SK-N-SH (cell line): ENCODE results near the gene ZNF622. TPM values are rescaled to one million over a fixed set of nuclear protein-coding genes. Genes with fewer than 3 reads are reported as not detected.

Source experiments
- CTCF ChIA-PET: fragments of 300-600, 350-600 bp; formaldehyde crosslinking; extraction: SDS; loops from one replicate; lab custom pipeline; 2021; lab: Yijun Ruan, JAX
- POLR2A ChIA-PET: fragments of 350-600 bp; sonication (Branson Sonifier 250); formaldehyde crosslinking; extraction: SDS; loops from one replicate; lab custom pipeline; 2020; ENCODE audit warnings: antibody characterized with exemption, inconsistent platforms; lab: Yijun Ruan, JAX
- DNase-seq: peaks from one replicate; pipeline ENCODE4 v3.0.0; 2012
- H2AFZ ChIP-seq: fragments of 200-600 bp; sonication (generic); 2 replicates; pipeline ENCODE4 v1.8.1; 2016; ENCODE audit warnings: antibody characterized with exemption, mild to moderate bottlenecking, low read depth
- H3F3A ChIP-seq: fragments of 200-600 bp; sonication (generic); replicated peaks from 2 replicates; pipeline ENCODE3; 2016; ENCODE audit warnings: antibody characterized with exemption, mild to moderate bottlenecking; ENCODE audit not compliant: insufficient read depth
- H3K27ac ChIP-seq, 2 experiments: fragments of 200-500 bp in 1 of 2; fragments of 200-600 bp in 1 of 2; sonication (Bioruptor generic) in 1 of 2; sonication (generic), shearing (Covaris generic) in 1 of 2; 2 replicates each; pipeline versions ENCODE4 v1.5.1 to v1.6.1; 2014 to 2016; ENCODE audit warnings: low read depth in 2 of 2, inconsistent platforms in 1 of 2, low read length in 1 of 2, mild to moderate bottlenecking in 1 of 2, mixed read lengths in 1 of 2
- H3K27me3 ChIP-seq: fragments of 200-600 bp; sonication (generic), shearing (Covaris generic); 2 replicates; pipeline ENCODE4 v1.6.1; 2016; ENCODE audit warnings: mixed run types; ENCODE audit not compliant: insufficient read depth
- H3K36me3 ChIP-seq, 2 experiments: fragments of 200-500 bp in 1 of 2; fragments of 200-600 bp in 1 of 2; sonication (Bioruptor generic) in 1 of 2; sonication (generic) in 1 of 2; replicated peaks in 1 of 2; 2 replicates each; pipeline versions ENCODE3 to v1.5.1; 2014 to 2016; ENCODE audit warnings: low read length in 1 of 2, mild to moderate bottlenecking in 1 of 2; ENCODE audit not compliant: insufficient read depth in 2 of 2, control insufficient read depth in 1 of 2
- H3K4me1 ChIP-seq, 2 experiments: fragments of 200-500 bp in 1 of 2; fragments of 200-600 bp in 1 of 2; sonication (Bioruptor generic) in 1 of 2; sonication (generic), shearing (Covaris generic) in 1 of 2; 2 replicates each; pipeline versions ENCODE4 v1.5.1 to v1.6.1; 2014 to 2016; ENCODE audit warnings: low read depth in 1 of 2, low read length in 1 of 2, mixed run types in 1 of 2; ENCODE audit not compliant: insufficient read depth in 2 of 2, control insufficient read depth in 1 of 2
- H3K4me2 ChIP-seq: fragments of 200-600 bp; sonication (generic), shearing (Covaris generic); 2 replicates; pipeline ENCODE4 v1.6.1; 2017; ENCODE audit warnings: mixed run types
- H3K4me3 ChIP-seq, 2 experiments: fragments of 200-500 bp in 1 of 2; fragments of 200-600 bp in 1 of 2; sonication (Bioruptor generic) in 1 of 2; sonication (generic), shearing (Covaris generic) in 1 of 2; 2 replicates each; pipeline versions ENCODE4 v1.5.1 to v1.8.1; 2014 to 2016; ENCODE audit warnings: low read depth in 2 of 2, inconsistent platforms in 1 of 2, low read length in 1 of 2, mild to moderate bottlenecking in 1 of 2, mixed read lengths in 1 of 2, moderate library complexity in 1 of 2
- H3K79me2 ChIP-seq: fragments of 200-600 bp; sonication (generic); 2 replicates; pipeline ENCODE4 v1.8.1; 2017; ENCODE audit warnings: mild to moderate bottlenecking; ENCODE audit not compliant: insufficient read depth
- H3K9ac ChIP-seq: fragments of 200-600 bp; sonication (generic); 2 replicates; pipeline ENCODE4 v1.6.1; 2017; ENCODE audit warnings: mixed run types
- H3K9me2 ChIP-seq: fragments of 200-600 bp; sonication (generic); 2 replicates; pipeline ENCODE4 v1.6.1; 2017; ENCODE audit warnings: mixed run types
- H3K9me3 ChIP-seq: fragments of 200-600 bp; sonication (generic); 2 replicates; pipeline ENCODE4 v1.6.1; 2017; ENCODE audit warnings: mixed run types, mild to moderate bottlenecking, moderate library complexity
- H4K20me1 ChIP-seq: fragments of 200-600 bp; sonication (generic); 2 replicates; pipeline ENCODE4 v1.6.1; 2017; ENCODE audit warnings: mild to moderate bottlenecking, mixed run types; ENCODE audit not compliant: insufficient read depth
- CTCF ChIP-seq: fragments of 200-600 bp; sonication (generic); IDR thresholded peaks from 2 replicates; pipeline ENCODE4 v1.6.1; 2017; ENCODE audit warnings: antibody characterized with exemption, mild to moderate bottlenecking, moderate library complexity
- ELF1 ChIP-seq: IDR thresholded peaks from 2 replicates; pipeline ENCODE4 v1.4.0; 2012
- EZH2phosphoT487 ChIP-seq: fragments of 200-600 bp; sonication (generic); IDR thresholded peaks from 2 replicates; pipeline ENCODE4 v1.6.1; 2017; ENCODE audit warnings: low read depth, mixed run types, mild to moderate bottlenecking, antibody characterized with exemption, moderate library complexity, borderline replicate concordance
- FOXJ3 ChIP-seq: sonication (generic); formaldehyde crosslinking; IDR thresholded peaks from 2 replicates; pipeline ENCODE4 v1.5.1; 2020; ENCODE audit warnings: mild to moderate bottlenecking, missing genetic modification reagents
- FOXM1 ChIP-seq: IDR thresholded peaks from 2 replicates; pipeline ENCODE4 v1.4.0; 2012; ENCODE audit warnings: low read depth, mild to moderate bottlenecking
- GABPA ChIP-seq: IDR thresholded peaks from 2 replicates; pipeline ENCODE4 v1.4.0; 2012; ENCODE audit warnings: low read depth, mild to moderate bottlenecking
- IRF3 ChIP-seq: fragments of 150-350 bp; IDR thresholded peaks from 2 replicates; pipeline ENCODE4 v1.6.1; 2016; ENCODE audit warnings: mild to moderate bottlenecking, low read depth, low read length
- JUND ChIP-seq: IDR thresholded peaks from 2 replicates; pipeline ENCODE4 v1.4.0; 2012
- MAX ChIP-seq: IDR thresholded peaks from 2 replicates; pipeline ENCODE4 v1.4.0; 2012; ENCODE audit warnings: low read depth
- MEF2A ChIP-seq: IDR thresholded peaks from 2 replicates; pipeline ENCODE4 v1.4.0; 2012; ENCODE audit warnings: low read depth, borderline replicate concordance
- PBX3 ChIP-seq: IDR thresholded peaks from 2 replicates; pipeline ENCODE4; 2012
- RAD21 ChIP-seq: IDR thresholded peaks from 2 replicates; pipeline ENCODE4 v1.6.1; 2012; ENCODE audit warnings: mild to moderate bottlenecking, low read length
- REST ChIP-seq: IDR thresholded peaks from 2 replicates; pipeline ENCODE4 v1.6.1; 2012; ENCODE audit warnings: mild to moderate bottlenecking, low read depth, low read length, moderate library complexity
- RXRA ChIP-seq: IDR thresholded peaks from 2 replicates; pipeline ENCODE4 v1.4.0; 2012; ENCODE audit warnings: low read depth, mild to moderate bottlenecking, borderline replicate concordance
- SMC3 ChIP-seq: IDR thresholded peaks from 2 replicates; pipeline ENCODE4 v1.6.1; 2012; ENCODE audit warnings: low read depth, low read length, improper control_type of control experiment
- TAF1 ChIP-seq: IDR thresholded peaks from 2 replicates; pipeline ENCODE4 v1.6.1; 2012; ENCODE audit warnings: low read depth, mild to moderate bottlenecking, low read length, moderate library complexity, borderline replicate concordance
- TCF12 ChIP-seq: IDR thresholded peaks from 2 replicates; pipeline ENCODE4 v1.4.0; 2012
- USF1 ChIP-seq: IDR thresholded peaks from 2 replicates; pipeline ENCODE4 v1.4.0; 2012; ENCODE audit warnings: low read depth, borderline replicate concordance
- YY1 ChIP-seq: IDR thresholded peaks from 2 replicates; pipeline ENCODE4 v1.4.0; 2012; ENCODE audit warnings: low read depth, mild to moderate bottlenecking
- ZBTB33 ChIP-seq: IDR thresholded peaks from 2 replicates; pipeline ENCODE4 v1.4.0; 2012; ENCODE audit warnings: low read depth, borderline replicate concordance
- WGBS: methylation state at CpG from one replicate; pipeline ENCODE4 v1.1.6; 2017; ENCODE audit warnings: low lambda C conversion rate; 5-methylcytosine and 5-hydroxymethylcytosine counted together
- polyA plus RNA-seq, 3 experiments: library from polyadenylated mRNA; depleted of rRNA; stranded (reverse); fragments of >200 nt; gene quantifications; 2 replicates each; pipeline ENCODE4 v1.2.3, GENCODE V29; 2012

ZNF622 gene
- polyA plus RNA-seq (2012; rRNA removed): 19.1 and 20.0 TPM in 2 replicates
- 22.3 and 22.4 TPM in 2 replicates for polyA plus RNA-seq (2012; cell fraction: cytosol; rRNA removed)
- 15.3 and 18.1 TPM in 2 replicates for polyA plus RNA-seq (2012; cell fraction: nucleus; rRNA removed)

- peaks cover 17% of the 10 kb centered on the region for H4K20me1 ChIP-seq
- peak; percentile 90 for DNase-seq
- no peaks in the 10 kb centered on the region for H3K9me2 ChIP-seq
- H3K27ac ChIP-seq: peak within 1 kb of the TSS; percentile 77 to 88
- peak within 1 kb of the TSS; percentile 87 for H3K9ac ChIP-seq
- H3K4me1 ChIP-seq: peaks cover 14 to 25% of the 10 kb centered on the region in 2 experiments; a peak in 3 of 4 replicates
- no peaks in the 10 kb centered on the region for H3K27me3 ChIP-seq
- peaks cover 92% of the 10 kb centered on the region for H3K79me2 ChIP-seq
- WGBS: under 1% methylated on average over 29 of the region's 75 CpGs
- H3F3A ChIP-seq: peaks cover 13% of the 10 kb centered on the region
- H3K4me2 ChIP-seq: peak within 1 kb of the TSS; percentile 94
- peak within 1 kb of the TSS; percentile 79 to 83 for H3K4me3 ChIP-seq
- ChIA-PET POLR2A (no interaction called here), CTCF (interaction anchor here (0.6 to 1.0 kb wide), 3 partner anchors 9 to 201 kb away, joined by 3 read pairs; no protein-coding TSS in a partner anchor)
- peak within 1 kb of the TSS; percentile 92 for H2AFZ ChIP-seq
- peaks cover 28 to 32% of the 10 kb centered on the region in 2 experiments for H3K36me3 ChIP-seq
- H3K9me3 ChIP-seq: no peaks in the 10 kb centered on the region
- no peak for TF ChIP-seq FOXM1
- TF ChIP-seq MAX: peak; percentile 72
- 0 out of 2 replicates have a peak, but pooled peaks have one; percentile 18 for TF ChIP-seq REST
- TF ChIP-seq ELF1: peak; percentile 96
- TF ChIP-seq GABPA: peak; percentile 96
- TF ChIP-seq FOXJ3 (CRISPR knock-in tag): no peak
- TF ChIP-seq SMC3: no peak
- 0 out of 2 replicates have a peak, but pooled peaks have one; percentile 34 for TF ChIP-seq YY1
- no peak for TF ChIP-seq TCF12
- no peak for TF ChIP-seq RXRA
- TF ChIP-seq IRF3: no peak
- no peak for TF ChIP-seq EZH2phosphoT487
- TF ChIP-seq USF1: no peak
- TF ChIP-seq PBX3: peak; percentile 89
- TF ChIP-seq JUND: no peak
- peak; percentile 32; the same call in 1 of the 2 replicates for TF ChIP-seq ZBTB33
- TF ChIP-seq CTCF: no peak
- TF ChIP-seq MEF2A: no peak
- no peak for TF ChIP-seq RAD21
- peak; percentile 87 for TF ChIP-seq TAF1
Observed at GRCh38 chr5:16465544-16466432, at the start of gene ZNF622. ZNF622 (minus strand) TSS chr5:16465800; CDS start chr5:16465665, 135 bp downstream.
